Prostate gland (tissue), 2 donors: ENCODE measurements around the gene PCSK6.

ENCODE experiments used
- POLR2A ChIP-seq: fragments of 450-650 bp; IDR thresholded peaks from one replicate; pipeline ENCODE4 v1.6.1; 2016; ENCODE audit warnings: antibody characterized with exemption, mild to moderate bottlenecking
- TF ChIP-seq, protein P1 (sequence below), 4 experiments: fragments of 200-600 bp in 2 of 4; fragments of 450-650 bp in 2 of 4; sonication (generic) in 2 of 4; IDR thresholded peaks; 1 replicate in 3 of 4; 2 replicates in 1 of 4; pipeline ENCODE4 v1.5.1; 2016 to 2019; ENCODE audit warnings: antibody characterized with exemption in 4 of 4, mild to moderate bottlenecking in 2 of 4, moderate library complexity in 2 of 4

DNA sequence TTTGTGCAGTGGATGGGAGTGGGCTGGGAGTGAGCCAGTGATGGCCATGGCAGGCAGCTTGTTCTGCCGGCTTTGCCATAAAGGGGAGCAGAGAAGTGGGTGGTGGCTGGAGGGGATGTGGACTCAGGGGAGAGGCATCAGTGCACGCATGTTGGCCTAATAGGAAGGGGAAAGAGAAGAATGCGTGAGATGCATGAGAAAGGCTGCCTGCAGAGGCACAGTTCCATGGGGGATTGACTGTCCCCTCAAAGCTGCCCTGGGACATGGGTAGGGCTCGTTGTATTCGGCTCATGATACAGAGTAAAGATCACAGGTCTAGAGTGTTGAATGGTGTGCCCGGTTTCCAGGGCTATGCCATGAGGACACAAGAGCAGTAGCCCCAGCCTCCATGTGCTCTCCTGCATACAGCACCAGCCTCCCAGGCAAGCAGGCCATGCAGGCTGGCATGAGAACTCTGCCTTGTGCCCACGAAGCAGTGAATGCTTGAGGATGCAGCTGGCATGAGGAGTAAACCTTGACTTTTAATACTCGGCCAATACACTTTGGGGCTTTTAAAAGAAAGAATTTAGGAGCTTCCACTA lies 126.4 kb downstream of the PCSK6 start:
- TF ChIP-seq POLR2A: no peak
- TF ChIP-seq, protein P1, sequence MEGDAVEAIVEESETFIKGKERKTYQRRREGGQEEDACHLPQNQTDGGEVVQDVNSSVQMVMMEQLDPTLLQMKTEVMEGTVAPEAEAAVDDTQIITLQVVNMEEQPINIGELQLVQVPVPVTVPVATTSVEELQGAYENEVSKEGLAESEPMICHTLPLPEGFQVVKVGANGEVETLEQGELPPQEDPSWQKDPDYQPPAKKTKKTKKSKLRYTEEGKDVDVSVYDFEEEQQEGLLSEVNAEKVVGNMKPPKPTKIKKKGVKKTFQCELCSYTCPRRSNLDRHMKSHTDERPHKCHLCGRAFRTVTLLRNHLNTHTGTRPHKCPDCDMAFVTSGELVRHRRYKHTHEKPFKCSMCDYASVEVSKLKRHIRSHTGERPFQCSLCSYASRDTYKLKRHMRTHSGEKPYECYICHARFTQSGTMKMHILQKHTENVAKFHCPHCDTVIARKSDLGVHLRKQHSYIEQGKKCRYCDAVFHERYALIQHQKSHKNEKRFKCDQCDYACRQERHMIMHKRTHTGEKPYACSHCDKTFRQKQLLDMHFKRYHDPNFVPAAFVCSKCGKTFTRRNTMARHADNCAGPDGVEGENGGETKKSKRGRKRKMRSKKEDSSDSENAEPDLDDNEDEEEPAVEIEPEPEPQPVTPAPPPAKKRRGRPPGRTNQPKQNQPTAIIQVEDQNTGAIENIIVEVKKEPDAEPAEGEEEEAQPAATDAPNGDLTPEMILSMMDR (IDR thresholded peaks at IDR 0.05): no peak
